Pancreas (tissue), 10 donors: Measurements from ENCODE around the gene RAB25. TPM values are rescaled to one million over a fixed set of nuclear protein-coding genes. Genes with fewer than 3 reads are reported as not detected.

ENCODE experiments used
- ATAC-seq, 4 donors: fragments of 200-7000 bp; cut with Tn5 transposase; one replicate each; pipeline versions ENCODE4 v1.8.0 to v1.9.1; 2020; ENCODE audit warnings: mild to moderate bottlenecking in 4 of 4, moderate library complexity in 4 of 4
- DNase-seq, 6 donors: peaks; one replicate each; pipeline ENCODE4 v3.0.0-alpha.2; 2020
- FAIRE-seq: peaks from 2 replicates; lab custom pipeline; 2012; peaks lifted over from hg19 to GRCh38; lab: Jason Lieb, UNC
- H3K27ac ChIP-seq, 4 donors: fragments of 200-600 bp; sonication (generic); 1 replicate in 3 of 4; 2 replicates in 1 of 4; pipeline versions ENCODE4 v1.5.0 to v1.8.0; 2020
- H3K27me3 ChIP-seq, 4 donors: fragments of 200-600 bp; one replicate each; pipeline ENCODE4 v1.8.0; 2021
- H3K36me3 ChIP-seq, 3 donors: fragments of 200-600 bp; sonication (generic) in 1 of 3; one replicate each; pipeline versions ENCODE4 v1.5.0 to v1.8.0; 2020 to 2021
- H3K4me1 ChIP-seq, 3 donors: fragments of 200-600 bp; one replicate each; pipeline ENCODE4 v1.8.0; 2021
- H3K4me3 ChIP-seq, 4 donors: fragments of 200-600 bp; sonication (generic) in 2 of 4; one replicate each; pipeline versions ENCODE4 v1.5.0 to v1.8.0; 2020 to 2021
- H3K9me3 ChIP-seq, 4 donors: fragments of 200-600 bp; one replicate each; pipeline ENCODE4 v1.8.0; 2021
- CTCF ChIP-seq, 4 donors: fragments of 200-600 bp; sonication (generic) in 3 of 4; IDR thresholded peaks; one replicate each; pipeline versions ENCODE4 v1.5.0 to v1.8.0; 2021; ENCODE audit warnings: antibody characterized with exemption in 4 of 4
- WGBS, 2 donors: extraction: QIAGEN DNeasy Blood & Tissue Kit; methylation state at CpG; one replicate each; pipeline ENCODE4 v1.1.7; 2013; 5-methylcytosine and 5-hydroxymethylcytosine counted together
- intact Hi-C, 3 donors: fragments of 100-400 bp; cut with DNase I; formaldehyde crosslinking; loops; one replicate each; pipeline versions ENCODE4 v1.11.1 to v1.14.2; 2022
- polyA plus RNA-seq, 2 donors: library from polyadenylated mRNA; stranded (reverse); fragments of 200-250 nt; gene quantifications; one replicate each; pipeline ENCODE4 v1.2.3, GENCODE V29; 2013
- total RNA-seq, 6 donors: library from RNA; stranded (reverse); fragmentation: NEBNext Ultra II Directional in 4 of 6; extraction: Animal tissue kit (Norgen Biotek cat#: 25700) in 4 of 6; gene quantifications; one replicate each; pipeline versions ENCODE4 v1.2.1 to v1.2.4, GENCODE V29; 2021 to 2023
- donor health status: healthy with polysubstance abuse.
- donor health status: DM: no; HTN: no; CAD: no; lungs with moderate emphysema.
- donor health status: DM: no; HTN: no; CAD: no.
- donor health status: control.
- donor health status: control.
- donor health status: Bipolar disorder and iron deficiency.
- donor health status: DM: yes; HTN: yes; CAD: no.
- donor health status: DM: no; HTN: no; CAD: no.
- donor health status: DM: no; HTN: no; CAD: no.
- donor health status: DM: yes; HTN: yes; CAD: no.

RAB25 gene
- total and polyA plus RNA-seq, 8 donors, result 29.0 to 81.6 (median 37.4) TPM

- Histone ChIP-seq H3K4me3 (no peak overlapping the region), H3K4me1 (peaks cover 0 to 3% (median 0%) of the 10 kb centered on the region in 3 donors), H3K27me3 (no peaks in the 10 kb centered on the region), H3K36me3 (no peaks in the 10 kb centered on the region), H3K9me3 (no peaks in the 10 kb centered on the region), H3K27ac (peak overlapping the region in 2 of 4 donors; percentile 57 to 65)
- DNase-seq (peak; percentile 82 to 95 (median 91)), ATAC-seq (peak; percentile 98 to 99 (median 98)), FAIRE-seq (no peak)
- intact Hi-C loops, result loop anchor here in 1 of 3 donors (2.0 kb wide), 1 partner anchor 34 kb away; no protein-coding TSS in a partner anchor
- 29 to 33% methylated on average over 14 of the region's 14 CpGs for WGBS, 2 donors
- TF ChIP-seq CTCF (IDR thresholded peaks at IDR 0.05), result peak; percentile 90 to 95 (median 93)
Observed at GRCh38 chr1:156096640-156097391, 35.9 kb downstream of the RAB25 start.

- no peak for TF ChIP-seq CTCF (IDR thresholded peaks at IDR 0.05)
Observed at GRCh38 chr1:156097499-156098178, 36.7 kb downstream of the RAB25 start.

GRCh38 chr1:156098784-156099183, 37.8 kb downstream of the RAB25 start:
- 80 to 94% methylated on average over 2 of the region's 2 CpGs for WGBS, 2 donors
- intact Hi-C loops, result no loop called here
- Histone ChIP-seq H3K4me3 (no peak overlapping the region), H3K4me1 (peaks cover 0 to 10% (median 4%) of the 10 kb centered on the region in 3 donors), H3K36me3 (no peaks in the 10 kb centered on the region), H3K27ac (no peak overlapping the region), H3K9me3 (no peaks in the 10 kb centered on the region), H3K27me3 (no peaks in the 10 kb centered on the region)
- FAIRE-seq, result no peak
- ATAC-seq, result no peak
- no peak for TF ChIP-seq CTCF (IDR thresholded peaks at IDR 0.05)
- no peak for DNase-seq

More at GRCh38 chr1:156097499-156098178, 36.7 kb downstream of the RAB25 start:
- intact Hi-C loops, result loop anchor here in 1 of 3 donors (2.0 kb wide), 1 partner anchor 33 kb away; no protein-coding TSS in a partner anchor
- no peak for ATAC-seq
- Histone ChIP-seq H3K27me3 (no peaks in the 10 kb centered on the region), H3K4me1 (peaks cover 0 to 3% (median 0%) of the 10 kb centered on the region in 3 donors), H3K27ac (peak overlapping the region in 1 of 4 donors; percentile 57), H3K9me3 (no peaks in the 10 kb centered on the region), H3K36me3 (no peaks in the 10 kb centered on the region), H3K4me3 (no peak overlapping the region)
- no peak for FAIRE-seq
- WGBS, 2 donors, result 84 to 86% methylated on average over 9 of the region's 9 CpGs
- peak in 1 of 6 donors; percentile 1 for DNase-seq

- H3K27me3 ChIP-seq, result no peaks in the 10 kb centered on the region
- peaks cover 0 to 15% (median 9%) of the 10 kb centered on the region in 3 donors for H3K4me1 ChIP-seq
- FAIRE-seq, result no peak
- no peak for DNase-seq
- intact Hi-C loops, result no loop called here
- H3K36me3 ChIP-seq, result no peaks in the 10 kb centered on the region
- 57 to 68% methylated on average over 3 of the region's 3 CpGs for WGBS, 2 donors
- no peak for ATAC-seq
- H3K9me3 ChIP-seq, result no peaks in the 10 kb centered on the region
- H3K4me3 ChIP-seq, result no peak overlapping the region
- TF ChIP-seq CTCF (IDR thresholded peaks at IDR 0.05), result no peak
- H3K27ac ChIP-seq, result no peak overlapping the region
Observed at GRCh38 chr1:156099282-156099681, 38.3 kb downstream of the RAB25 start.
